Mesenteric fat pad (tissue), 1 donor: ENCODE data around the gene THAP3. TPM values are rescaled to one million over a fixed set of nuclear protein-coding genes. Genes with fewer than 3 reads are reported as not detected.
A peak's percentile ranks its signal among the peaks of the same experiment; 100 is the strongest.

Source experiments
- DNase-seq: peaks from one replicate; pipeline ENCODE4 v3.0.0-alpha.2; 2020; ENCODE audit warnings: low spot score
- total RNA-seq: library from RNA; stranded (reverse); fragmentation: NEBNext Ultra II Directional; extraction: Animal tissue kit (Norgen Biotek cat#: 25700); gene quantifications from one replicate; pipeline ENCODE4 v1.2.1, GENCODE V29; 2021
- donor health status: DM: yes; HTN: yes; CAD: no.

Gene THAP3
- total RNA-seq, 1 donor from 2014 or later: 13.3 TPM

DNA sequence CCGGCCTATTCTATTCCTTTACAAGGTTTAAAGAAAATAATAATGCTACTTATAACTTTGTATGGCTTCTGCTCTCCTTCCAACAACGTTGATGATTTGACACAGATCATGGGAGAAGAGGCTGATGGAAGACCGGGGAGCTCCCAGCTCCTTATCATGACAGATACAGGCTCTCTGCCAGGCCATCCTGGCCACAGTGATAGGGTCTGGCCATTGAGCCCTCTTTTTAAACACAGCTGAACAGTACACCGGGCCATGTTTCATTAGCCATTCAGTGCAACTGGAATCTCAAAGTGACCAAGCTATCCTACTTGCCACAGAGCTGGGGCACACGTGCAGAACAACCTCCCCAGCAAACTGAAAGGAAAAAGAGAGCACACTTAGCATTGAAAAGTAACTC is 42.0 kb downstream of the THAP3 start:
- peak; percentile 45 for DNase-seq

- DNase-seq: no peak
These were observed 42.5 kb downstream of the THAP3 start for GRCh38 chr1:6667139-6667538.

- DNase-seq: no peak
These were observed 43.8 kb downstream of the THAP3 start for GRCh38 chr1:6668503-6668902.

DNA sequence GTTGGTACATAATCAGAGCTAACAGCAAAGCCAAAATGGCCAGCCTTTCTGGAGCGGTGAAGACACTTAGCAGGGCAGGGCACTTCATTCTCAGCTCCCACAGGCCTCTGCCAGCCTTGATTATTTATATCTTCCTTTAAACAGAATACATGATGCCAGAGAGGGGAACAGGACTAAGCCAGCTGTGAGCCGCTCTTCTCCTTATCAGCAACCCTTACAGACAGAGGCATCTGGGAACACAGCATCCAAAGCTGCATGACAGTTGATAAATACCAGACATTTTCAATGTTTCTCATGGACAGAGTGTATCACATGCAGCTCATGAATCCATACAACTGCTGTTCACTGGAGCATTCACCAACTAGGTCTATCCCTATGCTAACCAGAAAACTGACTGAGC is 47.9 kb downstream of the THAP3 start:
- peak; percentile 28 for DNase-seq

- DNase-seq: peak; percentile 2
These were observed 49.2 kb downstream of the THAP3 start for GRCh38 chr1:6673816-6674398.

GRCh38 chr1:6674771-6675170 is 50.1 kb downstream of the THAP3 start:
- no peak for DNase-seq

DNA sequence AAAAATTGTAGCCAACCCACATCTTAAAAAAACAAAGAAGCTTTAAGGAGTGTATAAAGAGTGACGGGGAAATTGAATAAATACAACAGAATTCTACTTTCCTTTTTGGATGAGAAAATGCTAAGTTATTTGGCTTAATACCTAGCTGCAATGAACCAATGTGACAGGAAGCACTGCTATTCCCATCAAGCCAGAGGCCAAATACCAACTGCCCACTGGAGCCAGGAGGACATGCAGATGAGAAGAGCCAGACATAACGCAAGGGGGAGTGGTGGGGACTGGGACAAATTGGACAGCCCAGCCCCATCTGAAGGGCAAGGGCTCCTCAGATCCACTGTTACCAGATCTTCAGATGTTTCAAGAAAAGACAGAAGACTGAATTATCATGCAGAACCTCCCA is 51.3 kb downstream of the THAP3 start:
- DNase-seq: no peak

Other genes with a start within 250 kb of the THAP3 start
- gene ACOT7, start 231.1 kb upstream of the THAP3 start, total RNA-seq: 9.6 TPM
- 0.19 TPM for gene HES2, start 204.9 kb upstream of the THAP3 start, total RNA-seq
- gene ESPN, start 200.1 kb upstream of the THAP3 start, total RNA-seq: 0.80 TPM
- 6.0 TPM for gene TNFRSF25, start 158.7 kb upstream of the THAP3 start, total RNA-seq
- 9.3 TPM for gene PLEKHG5, start 133.2 kb upstream of the THAP3 start, total RNA-seq
- 23.2 TPM for gene NOL9, start 70.4 kb upstream of the THAP3 start, total RNA-seq
- not detected for gene TAS1R1, start 69.6 kb upstream of the THAP3 start, total RNA-seq
- gene ZBTB48, start 44.9 kb upstream of the THAP3 start, total RNA-seq: 18.9 TPM
- gene KLHL21, start 22.0 kb upstream of the THAP3 start, total RNA-seq: 23.4 TPM
- 13.3 TPM for gene PHF13, start 11.1 kb upstream of the THAP3 start, total RNA-seq
- 42.4 TPM for gene DNAJC11, start 76.9 kb downstream of the THAP3 start, total RNA-seq
- 51.8 TPM for gene CAMTA1, start 160.6 kb downstream of the THAP3 start, total RNA-seq